ENCODE measurements around the gene KPNA6.
"Not testable (repeated sequence)": the region's sequence is repeated elsewhere in the genome, so short reads cannot be mapped to it uniquely, and the experiment has no call there.

The KPNA6 gene

DNA sequence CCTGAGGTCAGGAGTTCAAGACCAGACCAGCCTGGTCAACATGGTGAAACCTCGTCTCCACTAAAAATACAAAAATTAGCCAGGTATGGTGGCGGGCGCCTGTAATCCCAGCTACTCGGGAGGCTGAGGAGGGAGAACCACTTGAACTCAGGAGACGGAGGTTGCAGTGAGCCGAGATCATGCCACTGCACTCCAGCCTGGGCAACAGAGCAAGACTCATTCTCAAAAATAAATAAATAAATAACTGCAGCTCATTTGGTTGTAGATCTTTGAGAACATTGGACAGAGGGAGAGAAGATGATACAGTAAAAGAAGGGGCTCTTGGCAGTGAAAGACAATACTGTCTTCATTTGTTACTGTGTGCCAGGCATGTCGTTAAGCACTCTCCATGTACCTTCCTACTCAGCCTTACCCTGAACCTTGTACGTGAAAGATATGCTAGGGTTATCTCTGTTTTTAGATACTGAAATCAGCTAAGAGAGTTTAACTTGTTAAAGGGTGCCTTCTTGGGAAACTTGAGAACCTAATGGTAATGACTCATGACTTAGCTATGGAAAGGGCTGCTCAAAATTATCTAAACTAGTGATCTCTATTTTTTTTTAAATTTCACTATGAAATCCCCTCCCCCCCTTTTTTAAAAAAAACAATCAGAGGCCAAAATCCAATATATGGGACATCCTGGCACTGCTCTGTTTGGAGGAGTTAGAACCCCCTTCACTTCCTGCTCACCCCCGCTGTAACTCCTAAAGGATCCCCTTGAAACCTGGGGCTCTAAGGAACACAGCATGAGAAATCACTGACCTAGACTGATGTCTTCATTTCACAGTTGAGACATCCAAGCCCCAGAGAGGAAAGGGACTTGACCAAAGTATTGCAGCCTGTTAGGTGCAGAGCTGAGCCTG is 6.8 kb upstream of the KPNA6 start:
- no peak for DNase-seq

DNA sequence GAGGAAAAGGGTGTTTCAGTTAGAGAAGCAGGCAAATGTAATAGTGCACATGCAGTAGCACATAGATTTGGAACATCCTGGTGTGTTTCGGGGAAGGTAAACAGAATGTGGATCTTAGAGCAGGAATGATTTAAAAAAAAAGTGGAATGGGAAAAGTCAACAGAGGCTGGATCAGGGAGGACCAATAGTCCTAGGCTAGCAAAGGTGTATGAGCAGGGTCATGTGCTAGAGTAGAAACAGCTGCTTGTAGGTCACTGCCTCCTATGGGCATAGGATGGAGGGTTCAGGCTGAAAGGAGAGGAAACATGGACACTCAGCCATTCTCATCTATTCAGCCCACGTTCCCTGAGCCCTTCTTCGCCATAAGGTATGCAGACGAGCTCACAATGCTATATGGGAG is 3.7 kb upstream of the KPNA6 start:
- no peak for DNase-seq

DNA sequence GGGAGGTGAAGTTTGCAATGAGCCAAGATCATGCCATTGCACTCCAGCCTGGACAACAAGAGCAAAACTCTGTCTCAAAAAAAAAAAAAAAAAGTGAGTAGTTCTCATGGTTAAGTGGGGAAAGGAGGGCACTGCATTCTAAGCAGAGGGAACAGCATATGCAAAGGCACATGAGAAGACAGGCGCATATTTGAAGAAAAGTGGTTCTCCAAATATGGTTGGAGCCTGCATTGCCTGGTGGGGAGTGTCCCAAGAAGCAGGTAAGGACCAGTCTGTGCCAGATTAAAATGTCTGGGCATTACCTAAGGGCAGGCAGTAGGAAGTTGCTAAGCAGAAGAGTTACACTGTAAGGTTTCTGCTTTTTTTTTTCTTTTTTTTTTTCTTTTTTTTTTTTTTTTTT is 2.5 kb upstream of the KPNA6 start:
- no peak for DNase-seq

DNA sequence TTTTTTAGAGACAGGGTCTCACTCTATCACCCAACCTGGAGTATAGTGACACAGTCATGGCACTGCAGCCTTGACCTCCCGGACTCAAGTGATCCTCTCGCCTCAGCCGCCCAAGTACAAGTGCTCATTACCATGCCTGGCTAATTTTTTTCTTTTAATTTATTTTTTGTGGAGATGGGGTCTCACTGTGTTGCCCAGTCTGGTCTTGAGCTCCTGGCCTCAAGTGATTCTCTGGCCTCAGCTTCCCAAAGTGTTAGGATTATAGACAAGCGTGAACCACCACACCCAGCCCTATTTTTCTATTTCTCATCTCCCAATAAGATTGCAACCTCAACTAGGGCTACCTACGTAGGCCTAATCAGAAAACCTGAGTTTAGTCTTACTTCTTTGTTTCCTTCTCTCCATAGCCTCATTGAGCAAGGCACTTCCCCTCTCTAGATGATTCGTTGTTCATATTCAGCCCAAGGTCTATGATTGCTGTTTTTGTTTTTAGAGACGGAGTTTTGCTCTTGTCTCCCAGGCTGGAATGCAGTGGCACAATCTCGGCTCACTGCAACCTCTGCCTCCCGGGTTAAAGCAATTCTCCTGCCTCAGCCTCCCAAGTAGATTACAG is 1.1 kb upstream of the KPNA6 start:
- DNase-seq: no peak

DNA sequence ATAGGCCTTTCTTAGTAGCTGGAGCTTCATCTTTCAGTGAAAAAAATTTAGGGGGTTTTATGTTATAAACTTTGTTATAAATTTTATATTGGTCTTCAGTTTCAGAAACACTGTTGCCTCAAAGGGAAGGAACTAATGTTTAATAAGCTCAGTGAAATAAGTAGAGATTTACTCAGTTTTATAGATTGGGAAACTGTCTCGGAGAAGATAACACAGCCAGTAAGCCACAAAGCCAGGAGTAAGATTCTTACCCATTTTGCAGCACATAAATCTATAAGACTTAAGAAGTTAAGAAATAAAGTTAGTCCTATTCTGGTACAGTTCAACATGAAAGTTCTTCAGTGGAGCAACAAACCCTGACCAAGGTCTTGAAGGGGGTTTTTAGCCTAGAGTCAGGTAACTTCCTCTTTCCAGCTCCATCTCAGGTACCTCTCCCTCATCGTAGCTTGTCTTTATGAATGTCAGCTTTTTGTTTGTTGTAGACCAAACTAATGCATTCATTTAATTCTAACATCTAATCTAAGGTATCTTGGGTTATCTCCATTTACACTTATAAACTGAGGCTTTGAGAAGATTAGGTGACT is 3.3 kb downstream of the KPNA6 start:
- no peak for DNase-seq

DNA sequence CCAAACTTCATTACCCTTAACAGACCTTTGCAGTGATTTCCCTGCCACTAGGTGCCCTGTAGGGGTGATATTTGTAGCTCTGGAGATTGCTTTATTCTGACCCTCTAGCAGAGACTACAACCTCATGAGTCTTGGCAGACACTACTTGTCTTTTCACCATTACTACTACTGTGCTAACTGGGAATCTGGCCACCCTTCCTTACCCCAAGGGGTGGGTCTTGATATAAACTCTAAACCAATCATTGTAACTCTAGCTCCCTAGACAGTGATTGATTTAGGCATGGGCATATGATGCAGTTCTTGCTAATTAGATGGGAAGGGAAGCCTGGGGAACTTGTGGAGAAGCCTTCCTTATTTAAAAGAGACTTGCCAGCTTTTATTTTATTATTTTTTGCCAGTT is 3.9 kb downstream of the KPNA6 start:
- DNase-seq: no peak

DNA sequence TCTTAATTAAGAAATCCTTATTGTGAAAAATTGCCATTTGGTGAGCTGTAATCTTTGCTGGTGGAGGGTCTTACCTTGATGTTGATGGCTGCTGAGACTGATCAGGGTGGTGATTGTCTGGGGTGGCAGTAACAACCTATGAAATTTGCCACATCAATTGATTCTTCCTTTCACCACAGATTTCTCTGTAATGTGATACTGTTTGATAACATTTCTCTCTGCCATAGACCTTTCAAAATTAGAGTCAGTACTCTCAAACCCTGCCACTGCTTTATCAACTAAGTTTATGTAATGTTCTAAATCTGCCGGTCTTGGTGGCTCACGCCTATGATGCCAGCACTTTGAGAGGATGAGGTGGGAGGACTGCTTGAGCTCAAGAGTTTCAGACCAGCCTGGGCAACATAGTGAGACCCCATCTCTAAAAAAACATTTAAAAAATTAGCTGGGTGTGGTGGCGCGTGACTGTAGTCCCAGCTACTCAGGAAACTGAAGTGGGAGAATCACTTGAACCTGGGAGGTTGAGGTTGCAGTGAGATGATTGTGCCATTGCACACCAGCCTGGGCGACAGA is 5.0 kb downstream of the KPNA6 start:
- DNase-seq: no peak

DNA sequence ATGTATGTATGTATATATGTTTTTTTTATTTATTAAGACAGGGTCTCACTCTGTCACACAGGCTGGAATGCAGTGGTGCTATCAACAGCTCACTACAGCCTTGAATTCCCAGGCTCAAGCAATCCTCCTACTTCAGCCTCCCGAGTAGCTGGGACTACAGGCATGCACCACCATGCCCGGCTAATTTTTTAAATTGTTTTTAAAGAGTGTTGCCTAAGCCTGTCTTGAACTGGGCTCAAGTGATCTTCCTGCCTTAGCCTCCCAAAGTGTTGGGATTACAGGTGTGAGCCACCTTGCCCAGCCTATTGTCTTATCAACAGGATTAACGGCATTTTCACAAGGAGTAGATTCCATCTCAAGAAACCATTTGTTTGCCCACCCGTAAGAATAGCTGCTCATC is 5.6 kb downstream of the KPNA6 start:
- DNase-seq: not testable (repeated sequence)

DNA sequence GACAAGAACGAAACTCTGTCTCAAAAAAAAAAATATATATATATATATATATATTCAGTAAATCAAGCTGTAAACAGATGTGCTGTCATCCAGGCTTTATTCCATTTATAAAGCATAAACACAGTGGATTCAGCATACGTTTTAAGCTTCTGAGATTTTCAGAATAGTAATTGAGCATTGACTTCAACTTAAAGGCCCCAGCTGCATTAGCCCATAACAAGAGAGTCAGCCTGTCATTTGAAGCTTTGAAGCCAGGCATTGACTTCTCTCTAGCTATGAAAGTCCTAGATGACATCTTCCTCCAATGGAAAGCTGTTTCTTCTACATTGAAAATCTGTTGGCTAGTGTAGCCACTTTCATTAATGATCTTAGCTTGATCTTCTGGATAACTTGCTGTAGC is 6.6 kb downstream of the KPNA6 start:
- DNase-seq: no peak

DNA sequence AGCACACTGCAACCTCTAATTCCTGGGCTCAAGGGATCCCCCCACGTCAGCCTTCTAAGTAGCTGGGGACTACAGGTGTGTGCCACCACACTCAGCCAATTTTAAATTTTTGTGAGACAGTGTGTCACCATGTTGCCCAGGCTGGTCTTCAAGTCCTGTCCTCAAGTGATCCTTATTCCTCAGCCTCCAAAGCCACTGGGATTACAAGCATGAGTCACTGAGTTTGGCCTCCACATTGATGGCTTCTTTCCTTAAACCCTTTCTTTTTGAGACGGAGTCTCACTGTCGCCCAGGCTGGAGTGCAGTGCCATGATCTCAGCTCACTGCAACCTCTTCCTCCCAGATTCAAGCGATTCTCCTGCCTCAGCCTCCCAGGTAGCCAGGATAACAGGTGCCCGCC is 7.6 kb downstream of the KPNA6 start:
- DNase-seq: no peak

DNA sequence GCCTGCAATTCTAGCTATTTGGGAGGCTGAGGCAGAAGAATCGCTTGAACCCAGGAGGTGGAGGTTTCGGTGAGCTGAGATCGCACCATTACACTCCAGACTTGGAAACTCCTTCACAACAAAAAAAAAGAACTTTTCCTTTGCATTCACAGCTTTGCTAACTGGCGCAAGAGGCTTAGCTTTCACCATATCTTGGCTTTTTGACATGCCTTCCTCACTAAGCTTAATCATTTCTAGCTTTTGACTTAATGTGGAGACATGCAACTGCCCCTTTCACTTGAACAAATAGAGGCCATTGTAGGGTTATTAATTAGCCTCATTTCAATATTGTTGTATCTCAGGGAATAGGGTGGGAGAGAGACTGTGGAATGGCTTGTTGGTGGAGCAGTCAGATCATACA is 8.7 kb downstream of the KPNA6 start:
- no peak for DNase-seq

DNA sequence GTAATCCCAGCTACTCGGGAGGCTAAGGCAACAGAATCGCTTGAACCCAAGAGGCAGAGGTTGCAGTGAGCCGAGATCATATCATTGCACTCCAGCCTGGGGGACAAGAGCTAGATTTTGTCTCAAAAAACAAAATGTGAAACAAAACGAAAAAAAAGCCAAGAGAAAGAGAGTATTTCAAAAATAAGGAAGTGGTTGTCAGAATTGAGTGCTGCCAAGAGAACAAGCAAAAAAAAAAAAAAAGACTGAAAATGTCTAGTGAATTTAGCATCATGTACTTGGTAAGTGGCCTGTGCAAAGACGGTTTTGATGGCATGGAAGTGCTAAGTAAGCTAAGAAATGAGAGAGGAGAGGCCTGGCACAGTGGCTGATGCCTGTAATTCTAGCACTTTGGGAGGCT is 14.3 kb downstream of the KPNA6 start:
- no peak for DNase-seq

DNA sequence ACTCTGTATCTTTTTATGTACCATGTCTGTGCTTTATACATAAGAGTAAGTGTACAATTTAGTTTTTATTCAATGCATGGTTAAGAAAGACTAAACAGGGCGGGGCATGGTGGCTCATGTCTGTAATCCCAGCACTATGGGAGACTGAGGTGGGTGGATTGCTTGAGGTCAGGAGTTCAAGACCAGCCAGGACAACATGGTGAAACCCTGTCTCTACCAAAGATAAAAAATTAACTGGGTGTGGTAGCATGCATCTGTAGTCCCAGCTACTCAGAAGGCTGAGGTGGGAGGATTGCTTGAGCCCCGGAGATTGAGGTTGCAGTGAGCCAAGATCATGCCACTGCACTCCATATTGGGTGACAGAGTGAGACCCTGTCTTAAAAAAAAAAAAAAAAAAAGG is 15.5 kb downstream of the KPNA6 start:
- DNase-seq: not testable (repeated sequence)

DNA sequence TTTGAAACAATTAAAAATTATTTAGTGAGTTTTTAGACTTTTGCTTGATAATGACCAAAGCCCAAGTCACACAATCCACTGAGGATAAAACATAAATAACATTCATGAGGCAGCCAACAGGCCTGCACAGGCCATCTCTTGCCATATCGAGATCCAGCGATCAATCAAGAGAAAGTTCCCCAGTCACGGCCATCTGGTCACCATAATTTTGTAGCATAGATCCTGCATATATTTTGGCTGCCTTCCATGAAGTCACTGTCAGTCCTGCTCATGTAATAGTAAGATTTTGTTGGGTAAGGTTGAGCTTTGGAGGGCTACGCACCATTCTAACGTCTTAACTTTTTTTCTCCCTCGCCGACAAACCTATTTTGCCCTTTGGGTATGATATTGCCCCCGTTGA is 17.5 kb downstream of the KPNA6 start:
- no peak for DNase-seq

DNA sequence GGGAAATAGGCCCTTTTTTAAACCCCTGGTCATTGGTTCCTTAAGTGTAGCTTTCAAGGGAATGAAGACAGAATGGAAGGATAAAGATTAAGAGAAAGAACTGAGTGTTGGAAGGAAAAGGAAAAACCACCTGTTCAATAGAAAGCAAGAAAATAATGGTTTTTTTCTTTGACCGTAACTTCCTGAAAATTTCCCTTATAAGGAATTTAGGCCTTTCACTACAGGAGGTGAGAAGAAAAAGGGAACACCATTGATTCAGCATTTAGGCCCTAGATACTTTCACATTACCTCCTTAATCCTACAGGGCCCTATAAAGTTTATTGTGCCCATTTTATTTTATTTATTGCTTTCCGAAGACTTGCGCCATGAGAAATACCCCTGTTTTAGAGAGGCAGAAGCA is 18.9 kb downstream of the KPNA6 start:
- no peak for DNase-seq

DNA sequence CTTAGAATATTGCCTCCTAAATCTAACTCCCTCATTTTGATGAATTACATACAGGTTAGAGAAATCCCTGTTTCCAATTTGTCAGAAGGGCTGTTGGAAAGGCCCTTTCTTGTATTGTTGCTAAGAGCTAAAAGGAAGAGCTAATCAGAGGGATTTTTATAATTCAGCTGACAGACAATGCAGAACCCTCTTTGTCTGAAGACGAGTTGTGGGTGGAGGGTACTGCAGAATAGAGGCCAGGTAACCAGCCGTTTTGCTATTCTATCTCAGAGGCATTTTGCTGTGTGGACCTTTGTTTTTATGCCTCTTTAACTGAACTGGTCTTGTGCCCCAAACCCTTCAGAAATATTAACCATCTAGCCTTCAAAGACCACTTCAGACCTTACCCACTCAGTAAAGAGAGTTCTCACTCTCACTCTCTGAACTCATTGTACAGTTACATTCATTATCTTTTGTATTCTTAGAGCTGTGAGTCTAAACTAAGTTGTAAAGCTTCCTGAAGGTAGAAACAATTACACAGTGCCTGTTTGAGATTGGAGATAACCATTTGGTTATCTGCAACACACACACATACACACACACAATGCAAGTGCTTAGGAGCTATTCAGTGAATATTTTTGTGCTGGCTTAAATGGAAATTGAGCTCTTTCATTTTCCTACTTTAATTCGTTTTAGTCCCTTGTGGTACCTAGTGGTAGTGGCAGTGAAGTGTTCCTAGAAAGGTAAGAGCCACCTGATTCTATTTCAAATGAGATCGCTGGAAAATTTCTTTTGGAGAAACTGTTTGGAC is 19.7 kb downstream of the KPNA6 start:
- no peak for DNase-seq

DNA sequence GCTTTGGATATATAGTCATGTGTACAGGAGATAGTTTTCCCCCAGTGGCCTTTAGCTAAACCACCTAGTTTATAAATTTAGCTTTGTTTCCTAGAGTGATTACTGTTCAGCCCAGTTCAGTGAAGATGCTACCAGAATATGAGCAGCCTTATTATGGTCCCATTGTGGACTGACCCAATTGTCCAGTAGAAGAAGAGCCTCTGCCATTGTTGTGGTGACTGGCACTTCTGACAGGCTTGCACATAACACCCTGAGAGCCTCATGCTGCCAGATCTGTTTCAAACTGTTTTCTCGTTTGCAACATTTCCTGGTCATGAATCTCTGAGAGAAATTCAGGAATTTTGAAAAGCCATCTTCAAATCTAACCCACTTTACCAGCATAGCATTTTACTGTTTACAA is 20.6 kb downstream of the KPNA6 start:
- no peak for DNase-seq

DNA sequence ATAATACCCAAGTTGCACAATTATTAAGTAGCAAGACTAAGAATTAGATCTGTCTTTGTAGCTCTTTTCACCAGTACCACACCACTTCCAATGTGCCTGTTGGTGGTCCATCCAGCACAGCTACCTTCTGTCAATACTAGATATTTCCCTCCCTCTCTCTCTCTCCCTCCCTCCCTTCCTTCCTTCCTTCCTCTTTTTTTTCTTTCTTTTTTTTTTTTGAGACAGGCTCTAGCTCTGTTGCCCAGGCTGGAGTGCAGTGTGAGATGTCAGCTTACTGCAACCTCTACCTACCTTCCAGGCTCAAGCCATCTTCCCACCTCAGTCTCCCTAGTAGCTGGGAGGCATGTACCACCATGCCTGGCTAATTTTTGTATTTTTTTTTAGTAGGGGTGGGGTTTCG is 21.1 kb downstream of the KPNA6 start:
- DNase-seq: no peak

DNA sequence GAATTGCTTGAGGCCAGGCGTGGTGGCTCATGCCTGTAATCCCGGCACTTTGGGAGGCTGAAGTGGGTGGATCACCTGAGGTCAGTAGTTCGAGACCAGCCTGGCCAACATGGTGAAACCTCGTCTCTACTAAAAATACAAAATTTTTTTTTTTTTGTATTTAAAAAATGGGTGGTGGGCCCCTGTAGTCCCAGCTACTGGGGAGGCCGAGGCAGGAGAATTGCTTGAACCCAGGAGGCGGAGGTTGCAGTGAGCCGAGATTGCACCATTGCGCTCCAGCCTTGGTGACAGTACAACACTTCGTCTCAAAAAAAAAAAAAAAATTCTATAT is 26.1 kb downstream of the KPNA6 start:
- not testable (repeated sequence) for DNase-seq

DNA sequence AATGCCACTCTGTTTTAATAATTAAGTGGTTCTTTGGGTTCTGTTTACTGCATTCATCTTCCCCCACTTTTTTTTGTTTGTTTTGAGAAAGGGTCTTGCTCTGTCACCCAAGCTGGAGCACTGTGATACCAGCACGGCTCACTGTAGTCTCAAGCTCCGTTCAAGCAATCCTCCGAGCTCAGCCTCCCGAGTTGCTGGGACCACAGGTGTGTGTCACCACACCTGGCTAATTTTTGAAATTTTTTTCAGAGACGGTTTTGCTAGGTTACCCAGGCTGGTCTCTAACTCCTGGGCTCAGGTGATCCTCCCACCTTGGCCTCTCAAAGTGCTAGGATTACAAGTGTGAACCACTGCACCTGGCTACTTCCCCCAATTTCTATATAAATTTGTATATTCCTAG is 29.3 kb downstream of the KPNA6 start:
- no peak for DNase-seq

DNA sequence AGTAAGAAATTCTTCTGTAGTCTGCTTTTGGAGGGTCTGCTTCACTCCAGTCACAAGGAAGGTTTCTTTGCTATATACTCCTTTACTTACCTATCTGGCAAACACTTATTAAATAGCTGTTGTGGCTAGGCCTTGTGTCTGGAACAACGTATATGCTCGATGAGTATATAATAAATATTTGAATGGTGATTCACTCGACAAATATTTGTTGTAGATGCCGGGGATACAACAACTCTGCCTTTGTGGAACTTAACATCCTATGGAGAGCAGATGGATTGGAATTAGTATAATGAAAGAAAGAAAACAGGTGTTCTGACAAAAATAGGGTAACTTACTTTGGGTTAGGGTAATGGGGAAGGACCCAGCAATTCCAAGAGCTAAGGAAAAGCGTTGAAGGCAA is 31.1 kb downstream of the KPNA6 start:
- DNase-seq: no peak

DNA sequence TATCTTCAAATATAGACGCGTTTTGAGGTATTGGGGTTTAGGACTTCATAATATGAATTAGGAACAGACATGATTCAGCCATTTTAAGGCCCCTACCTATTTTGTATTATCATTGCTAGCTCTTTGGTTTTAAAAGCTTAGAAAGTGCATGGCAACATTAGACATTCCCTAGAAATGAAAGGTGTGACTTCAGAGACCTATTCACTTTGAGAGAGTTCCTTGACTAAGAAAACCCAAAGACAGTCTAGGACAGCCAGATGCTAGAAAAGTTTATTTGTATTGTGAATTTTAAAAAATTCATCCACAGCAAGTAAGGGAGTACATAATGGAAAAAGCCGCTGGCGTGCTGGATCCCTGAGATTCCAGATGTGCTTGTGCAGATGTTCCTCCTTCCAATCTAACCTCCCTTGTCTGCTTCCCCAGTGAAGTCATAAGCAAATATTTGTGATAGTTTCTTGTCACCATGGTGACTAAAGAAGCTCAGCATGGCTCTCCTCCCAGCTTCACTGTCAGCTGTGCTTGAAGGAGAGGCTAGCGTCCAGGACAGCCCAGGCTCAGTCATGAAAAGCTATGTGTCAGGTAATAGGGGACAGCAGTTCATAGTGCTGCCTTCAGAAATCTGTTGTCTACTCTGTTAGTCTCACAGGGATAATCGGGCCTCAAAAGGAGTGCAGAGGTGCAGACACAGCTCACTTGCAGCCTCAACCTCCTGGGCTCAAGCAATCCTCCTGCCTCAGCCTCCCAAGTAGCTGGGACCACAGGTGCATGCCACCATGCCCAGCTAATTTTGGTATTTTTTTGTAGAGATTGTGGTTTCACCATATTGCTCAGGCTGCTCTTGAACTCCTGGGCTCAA is 34.8 kb downstream of the KPNA6 start:
- no peak for DNase-seq
